Measurements from ENCODE around the gene TMEM132E. TPM values are rescaled to one million over a fixed set of nuclear protein-coding genes. Genes with fewer than 3 reads are reported as not detected.

Gene TMEM132E
- total RNA-seq, 4 donors from 2014 or later, result 0.11 to 0.13 TPM; not detected in 2

DNA sequence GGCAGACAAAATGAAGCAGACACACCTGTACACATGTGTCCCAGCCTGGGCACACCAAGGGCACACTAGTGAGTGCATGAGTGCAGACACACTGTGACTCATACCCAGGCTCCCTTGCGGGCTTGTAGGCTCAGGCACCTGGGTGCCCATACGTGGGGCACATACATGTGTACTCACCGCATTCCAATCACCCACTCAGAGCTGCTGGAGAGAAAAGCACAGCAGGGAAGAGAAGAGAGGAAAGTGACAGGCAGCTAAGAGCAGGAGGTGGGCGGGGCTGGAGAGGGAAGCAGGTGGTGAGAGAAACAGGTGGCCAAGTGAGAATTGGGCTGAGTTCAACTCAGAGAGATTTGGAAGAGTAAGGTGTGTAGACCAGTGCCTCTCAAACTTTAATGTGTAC, 54.0 kb downstream of the TMEM132E start:
- Histone ChIP-seq H3K4me1 (peaks cover 0 to 6% of the 10 kb centered on the region in 2 donors), H3K27ac (no peak overlapping the region), H3K9me3 (no peaks in the 10 kb centered on the region), H3K4me3 (replicated peaks in 1 of 3) (no peak overlapping the region), H3K36me3 (no peaks in the 10 kb centered on the region), H3K27me3 (peaks cover 9% of the 10 kb centered on the region)
- 20 to 29% methylated on average over 4 of the region's 4 CpGs for WGBS, 2 donors
- intact Hi-C loops (cut with DNase I), result loop anchor here (10.0 kb wide), 1 partner anchor 89 kb away; no protein-coding TSS in a partner anchor
- TF ChIP-seq POLR2A (IDR thresholded peaks at IDR 0.05) (no peak), CTCF (IDR thresholded peaks at IDR 0.05) (no peak)
- DNase-seq, result peak; percentile 17 to 37

GRCh38 chr17:34633760-34634159, 54.4 kb downstream of the TMEM132E start:
- Histone ChIP-seq H3K36me3 (no peaks in the 10 kb centered on the region), H3K4me3 (replicated peaks in 1 of 3) (no peak overlapping the region), H3K27me3 (peaks cover 9% of the 10 kb centered on the region), H3K4me1 (peaks cover 0 to 6% of the 10 kb centered on the region in 2 donors), H3K27ac (no peak overlapping the region), H3K9me3 (no peaks in the 10 kb centered on the region)
- DNase-seq, result no peak
- intact Hi-C loops (cut with DNase I), result loop anchor here (10.0 kb wide), 1 partner anchor 89 kb away; no protein-coding TSS in a partner anchor
- WGBS, 2 donors, result 90 to 98% methylated on average over 3 of the region's 3 CpGs
- TF ChIP-seq CTCF (IDR thresholded peaks at IDR 0.05) (no peak), POLR2A (IDR thresholded peaks at IDR 0.05) (no peak)

GRCh38 chr17:34634551-34635160, 55.3 kb downstream of the TMEM132E start:
- H3K36me3 ChIP-seq, result no peaks in the 10 kb centered on the region
- H3K27ac ChIP-seq, result no peak overlapping the region
- peaks cover 0 to 6% of the 10 kb centered on the region in 2 donors for H3K4me1 ChIP-seq
- 88 to 90% methylated on average over 14 to 15 of the region's 15 CpGs for WGBS, 2 donors
- DNase-seq, result no peak
- peaks cover 9% of the 10 kb centered on the region for H3K27me3 ChIP-seq
- intact Hi-C loops (cut with DNase I), result loop anchor here (5.0 to 10.0 kb wide), 2 partner anchors 90 to 212 kb away; no protein-coding TSS in a partner anchor
- no peaks in the 10 kb centered on the region for H3K9me3 ChIP-seq
- TF ChIP-seq POLR2A (IDR thresholded peaks at IDR 0.05) (no peak), CTCF (IDR thresholded peaks at IDR 0.05) (no peak)
- no peak overlapping the region for H3K4me3 ChIP-seq (replicated peaks in 1 of 3)

DNA sequence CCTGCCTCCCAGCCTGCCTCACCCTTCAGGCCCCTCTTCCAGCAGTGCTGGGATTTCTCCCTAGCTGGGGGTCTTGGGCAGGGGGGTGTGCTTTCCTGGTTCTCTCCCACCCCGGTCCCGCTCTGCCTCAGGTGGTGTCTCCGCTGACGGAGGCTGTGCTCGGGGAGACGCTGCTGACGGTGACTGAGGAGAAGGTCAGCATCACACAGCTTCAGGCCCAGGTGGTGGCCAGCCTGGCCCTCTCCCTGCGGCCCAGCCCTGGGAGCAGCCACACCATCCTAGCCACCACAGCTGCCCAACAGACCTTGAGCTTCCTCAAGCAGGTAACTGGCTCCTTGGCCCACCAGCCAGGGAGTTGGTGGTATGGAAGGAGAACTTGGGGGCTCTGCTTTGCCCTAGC, 56.5 kb downstream of the TMEM132E start:
- no peak for DNase-seq
- Histone ChIP-seq H3K36me3 (no peaks in the 10 kb centered on the region), H3K9me3 (no peaks in the 10 kb centered on the region), H3K4me3 (replicated peaks in 1 of 3) (no peak overlapping the region), H3K4me1 (peaks cover 0 to 6% of the 10 kb centered on the region in 2 donors), H3K27ac (no peak overlapping the region), H3K27me3 (peaks cover 9% of the 10 kb centered on the region)
- TF ChIP-seq POLR2A (IDR thresholded peaks at IDR 0.05), result no peak
- no peak for TF ChIP-seq CTCF (IDR thresholded peaks at IDR 0.05)
- intact Hi-C loops (cut with DNase I), result loop anchor here (5.0 to 10.0 kb wide), 2 partner anchors 91 to 214 kb away; no protein-coding TSS in a partner anchor
- 91 to 93% methylated on average over 7 to 8 of the region's 8 CpGs for WGBS, 2 donors

DNA sequence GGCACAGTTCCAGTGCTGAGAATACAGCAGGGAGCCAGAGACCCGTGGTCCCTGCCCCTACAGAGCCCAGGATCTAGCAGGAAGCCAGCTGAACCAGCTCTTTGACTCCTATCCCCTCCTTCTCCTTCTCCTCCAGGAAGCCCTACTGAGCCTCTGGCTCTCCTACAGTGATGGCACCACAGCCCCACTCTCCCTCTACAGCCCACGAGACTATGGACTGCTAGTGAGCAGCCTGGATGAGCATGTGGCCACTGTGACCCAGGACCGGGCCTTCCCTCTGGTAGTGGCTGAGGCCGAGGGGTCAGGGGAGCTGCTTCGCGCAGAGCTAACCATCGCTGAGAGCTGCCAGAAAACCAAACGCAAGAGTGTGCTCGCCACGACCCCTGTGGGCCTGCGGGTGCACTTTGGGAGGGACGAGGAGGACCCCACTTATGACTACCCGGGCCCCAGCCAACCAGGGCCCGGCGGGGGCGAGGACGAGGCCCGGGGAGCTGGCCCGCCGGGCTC, 57.7 kb downstream of the TMEM132E start:
- 74 to 82% methylated on average over 5 to 17 of the region's 20 CpGs for WGBS, 2 donors
- Histone ChIP-seq H3K9me3 (no peaks in the 10 kb centered on the region), H3K27me3 (peaks cover 9% of the 10 kb centered on the region), H3K4me3 (replicated peaks in 1 of 3) (no peak overlapping the region), H3K27ac (no peak overlapping the region), H3K4me1 (peaks cover 0 to 6% of the 10 kb centered on the region in 2 donors), H3K36me3 (no peaks in the 10 kb centered on the region)
- intact Hi-C loops (cut with DNase I), result loop anchor here (5.0 to 10.0 kb wide), 2 partner anchors 92 to 215 kb away; no protein-coding TSS in a partner anchor
- DNase-seq, result no peak
- TF ChIP-seq CTCF (IDR thresholded peaks at IDR 0.05), result no peak
- TF ChIP-seq POLR2A (IDR thresholded peaks at IDR 0.05), result no peak
